HepG2 (cell line): ENCODE measurements around the gene CRISPLD2. TPM values are rescaled to one million over a fixed set of nuclear protein-coding genes. Genes with fewer than 3 reads are reported as not detected.

Experiments used
- CREB3 ChIP-seq: sonication (generic); formaldehyde crosslinking; IDR thresholded peaks from 2 replicates; pipeline ENCODE4 v1.5.0; 2020; ENCODE audit warnings: missing genetic modification reagents
- CREM ChIP-seq, 2 experiments: sonication (generic) in 1 of 2; formaldehyde crosslinking in 1 of 2; IDR thresholded peaks; 2 replicates each; pipeline versions ENCODE4 v1.4.0 to v1.6.1; 2016 to 2020; ENCODE audit warnings: antibody characterized with exemption in 1 of 2, mild to moderate bottlenecking in 1 of 2, missing genetic modification reagents in 1 of 2
- CTCF ChIP-seq: sonication (generic); formaldehyde crosslinking; IDR thresholded peaks from 2 replicates; pipeline ENCODE4 v1.5.0; 2020; ENCODE audit warnings: mild to moderate bottlenecking, missing genetic modification reagents, moderate library complexity
- DNMT1 ChIP-seq: sonication (generic); formaldehyde crosslinking; IDR thresholded peaks from 2 replicates; pipeline ENCODE4 v1.5.1; 2020; ENCODE audit warnings: mild to moderate bottlenecking, missing genetic modification reagents
- HNF4A ChIP-seq: sonication (generic); formaldehyde crosslinking; IDR thresholded peaks from 2 replicates; pipeline ENCODE4 v1.4.0; 2020; ENCODE audit warnings: missing genetic modification reagents
- PHF20 ChIP-seq: sonication (generic); formaldehyde crosslinking; IDR thresholded peaks from 2 replicates; pipeline ENCODE4 v1.5.0; 2020; ENCODE audit warnings: mild to moderate bottlenecking, missing genetic modification reagents
- PITX1 ChIP-seq: sonication (generic); formaldehyde crosslinking; IDR thresholded peaks from 2 replicates; pipeline ENCODE4 v1.5.1; 2020; ENCODE audit warnings: mild to moderate bottlenecking, missing genetic modification reagents
- RAD21 ChIP-seq: fragments of 450-650 bp; formaldehyde crosslinking; IDR thresholded peaks from 2 replicates; pipeline ENCODE4 v1.5.0; 2020; ENCODE audit warnings: mild to moderate bottlenecking
- RFX5 ChIP-seq: IDR thresholded peaks from 2 replicates; pipeline ENCODE4 v1.6.1; 2011; ENCODE audit warnings: low read depth, low read length, improper control_type of control experiment
- SNRNP70 ChIP-seq: fragments of 200-400 bp; formaldehyde crosslinking; IDR thresholded peaks from 2 replicates; pipeline ENCODE4 v1.6.1; 2017; ENCODE audit warnings: mild to moderate bottlenecking, low read depth, low read length, moderate library complexity
- SP2 ChIP-seq: sonication (generic); formaldehyde crosslinking; IDR thresholded peaks from 2 replicates; pipeline ENCODE4 v1.5.1; 2020; ENCODE audit warnings: mild to moderate bottlenecking, missing genetic modification reagents
- SRSF9 ChIP-seq: fragments of 200-400 bp; formaldehyde crosslinking; IDR thresholded peaks from 2 replicates; pipeline ENCODE4 v1.6.1; 2018; ENCODE audit warnings: borderline replicate concordance, mild to moderate bottlenecking, low read depth, low read length; ENCODE audit not compliant: insufficient read depth, poor library complexity, severe bottlenecking
- TBP ChIP-seq: sonication (generic); formaldehyde crosslinking; IDR thresholded peaks from 2 replicates; pipeline ENCODE4 v1.5.0; 2020; ENCODE audit warnings: missing genetic modification reagents
- TOPORS ChIP-seq: sonication (generic); formaldehyde crosslinking; IDR thresholded peaks from 2 replicates; pipeline ENCODE4 v1.8.0; 2023; ENCODE audit warnings: mild to moderate bottlenecking, missing genetic modification reagents
- ZBTB2 ChIP-seq: sonication (generic); formaldehyde crosslinking; IDR thresholded peaks from 2 replicates; pipeline ENCODE4 v1.8.0; 2022; ENCODE audit warnings: low read depth, missing genetic modification reagents
- ZBTB34 ChIP-seq: sonication (generic); formaldehyde crosslinking; IDR thresholded peaks from 2 replicates; pipeline ENCODE4 v1.8.0; 2022; ENCODE audit warnings: mild to moderate bottlenecking, missing genetic modification reagents
- ZNF251 ChIP-seq: sonication (generic); formaldehyde crosslinking; IDR thresholded peaks from 2 replicates; pipeline ENCODE4 v1.9.0; 2021; ENCODE audit warnings: mild to moderate bottlenecking, missing genetic modification reagents
- ZNF383 ChIP-seq: sonication (generic); formaldehyde crosslinking; IDR thresholded peaks from 2 replicates; pipeline ENCODE4 v1.4.0; 2020; ENCODE audit warnings: missing genetic modification reagents, mild to moderate bottlenecking, borderline replicate concordance
- ZNF572 ChIP-seq: sonication (generic); formaldehyde crosslinking; IDR thresholded peaks from 2 replicates; pipeline ENCODE4 v1.5.1; 2020; ENCODE audit warnings: mild to moderate bottlenecking, missing genetic modification reagents
- ZNF652 ChIP-seq: IDR thresholded peaks from 2 replicates; pipeline ENCODE4 v1.6.1; 2016; ENCODE audit warnings: low read depth, borderline replicate concordance
- ZNF710 ChIP-seq: sonication (generic); formaldehyde crosslinking; IDR thresholded peaks from 2 replicates; pipeline ENCODE4 v1.5.0; 2020; ENCODE audit warnings: mild to moderate bottlenecking, missing genetic modification reagents, borderline replicate concordance
- ZNF780A ChIP-seq: sonication (generic); formaldehyde crosslinking; IDR thresholded peaks from 2 replicates; pipeline ENCODE4 v1.8.0; 2022; ENCODE audit warnings: mild to moderate bottlenecking, missing genetic modification reagents, moderate library complexity
- polyA plus RNA-seq, 8 experiments: library from polyadenylated mRNA; depleted of rRNA in 3 of 8; stranded (reverse) in 7 of 8; unstranded in 1 of 8; fragments of >200 nt; fragmentation: Illumina TruSeq in 4 of 8; extraction: Trizol in 4 of 8; gene quantifications; 2 replicates each; pipeline versions ENCODE4 v1.2.1 to v1.2.3, GENCODE V29; 2011 to 2016; ENCODE audit warnings: low read depth in 4 of 8, missing spikeins in 1 of 8, mixed read lengths in 1 of 8; ENCODE audit not compliant: insufficient read depth in 1 of 8
- total RNA-seq, 5 experiments: library from RNA; depleted of rRNA; stranded (reverse); fragments of >200 nt; fragmentation: Illumina TruSeq; extraction: Trizol; gene quantifications; 2 replicates each; pipeline ENCODE4 v1.2.3, GENCODE V29; 2016; ENCODE audit warnings: low read depth in 1 of 5

CRISPLD2 gene
- total and polyA plus RNA-seq, 2 of the 13 experiments (the other 11 are each of a cell fraction or from before 2014, with no cell fraction given): 0.04 to 0.31 TPM

GRCh38 chr16:84924331-84925091 is 104.7 kb downstream of the CRISPLD2 start (continued):
- TF ChIP-seq ZBTB2: 0 out of 2 replicates have a peak, but pooled peaks have one; percentile 33
- TF ChIP-seq CTCF (CRISPR knock-in tag): no peak
- TF ChIP-seq DNMT1 (CRISPR knock-in tag): no peak; the same call in 1 of the 2 replicates
- no peak for TF ChIP-seq RAD21 (CRISPR knock-in tag)
- TF ChIP-seq ZNF572 (CRISPR knock-in tag): 0 out of 2 replicates have a peak, but pooled peaks have one; percentile 46
- TF ChIP-seq HNF4A (CRISPR knock-in tag): peak; percentile 77
- no peak for TF ChIP-seq ZBTB34 (CRISPR knock-in tag)
- TF ChIP-seq ZNF383 (CRISPR knock-in tag): no peak
- no peak for TF ChIP-seq CREB3 (CRISPR knock-in tag)
- 0 out of 2 replicates have a peak, but pooled peaks have one; percentile 60 for TF ChIP-seq ZNF710
- no peak for TF ChIP-seq PITX1
- TF ChIP-seq ZNF780A (CRISPR knock-in tag): 0 out of 2 replicates have a peak, but pooled peaks have one; percentile 41
- no peak for TF ChIP-seq SNRNP70
- no peak for TF ChIP-seq SRSF9
- TF ChIP-seq SP2 (CRISPR knock-in tag): no peak
- TF ChIP-seq ZNF652: no peak
- TF ChIP-seq RFX5: no peak
- no peak for TF ChIP-seq CREM (IDR thresholded peaks at IDR 0.05)
- TF ChIP-seq CREM (CRISPR knock-in tag; IDR thresholded peaks at IDR 0.05): no peak
- TF ChIP-seq ZNF251: no peak
- TF ChIP-seq TOPORS (CRISPR knock-in tag): 0 out of 2 replicates have a peak, but pooled peaks have one; percentile 34
- no peak for TF ChIP-seq TBP
- 0 out of 2 replicates have a peak, but pooled peaks have one; percentile 22 for TF ChIP-seq PHF20 (CRISPR knock-in tag)
